Prostate gland (tissue), 2 donors: Measurements from ENCODE around the gene EPG5.

Experiments used
- CTCF ChIP-seq, 4 experiments: fragments of 200-600 bp in 2 of 4; fragments of 450-650 bp in 2 of 4; sonication (generic) in 2 of 4; IDR thresholded peaks; 1 replicate in 3 of 4; 2 replicates in 1 of 4; pipeline ENCODE4 v1.5.1; 2016 to 2019; ENCODE audit warnings: antibody characterized with exemption in 4 of 4, mild to moderate bottlenecking in 2 of 4, moderate library complexity in 2 of 4
- POLR2A ChIP-seq: fragments of 450-650 bp; IDR thresholded peaks from one replicate; pipeline ENCODE4 v1.6.1; 2016; ENCODE audit warnings: antibody characterized with exemption, mild to moderate bottlenecking

- no peak for TF ChIP-seq CTCF (IDR thresholded peaks at IDR 0.05)
- no peak for TF ChIP-seq POLR2A
Observed at GRCh38 chr18:45991788-45992187, 24.7 kb upstream of the EPG5 start.
